Keratinocyte (primary cell): ENCODE results near the gene ADARB2. TPM values are rescaled to one million over a fixed set of nuclear protein-coding genes. Genes with fewer than 3 reads are reported as not detected.

Source experiments
- DNase-seq: peaks from one replicate; pipeline ENCODE4 v3.0.0-alpha.2; 2011; ENCODE audit warnings: low read depth, missing footprints, low spot score
- FAIRE-seq: peaks from 2 replicates; lab custom pipeline; 2011; peaks lifted over from hg19 to GRCh38; lab: Jason Lieb, UNC
- H2AFZ ChIP-seq: 2 replicates; pipeline ENCODE4 v1.6.0; 2012; ENCODE audit warnings: low read length, control low read depth, inconsistent platforms; ENCODE audit not compliant: control insufficient read depth
- H3K27ac ChIP-seq: 2 replicates; pipeline ENCODE4 v1.5.1; 2011; ENCODE audit warnings: low read length; ENCODE audit not compliant: control insufficient read depth, insufficient read depth
- H3K27me3 ChIP-seq: 3 replicates; pipeline ENCODE4 v1.6.0; 2011; ENCODE audit warnings: low read length; ENCODE audit not compliant: control insufficient read depth, insufficient read depth; ENCODE audit errors: extremely low read depth
- H3K36me3 ChIP-seq, 2 experiments: 2 replicates in 1 of 2; 3 replicates in 1 of 2; pipeline ENCODE4 v1.5.1; 2011; ENCODE audit warnings: low read length in 2 of 2, mild to moderate bottlenecking in 1 of 2; ENCODE audit not compliant: control insufficient read depth in 2 of 2, insufficient read depth in 2 of 2; ENCODE audit errors: extremely low read depth in 1 of 2
- H3K4me1 ChIP-seq: 3 replicates; pipeline ENCODE4 v1.5.1; 2011; ENCODE audit warnings: low read length; ENCODE audit not compliant: control insufficient read depth, insufficient read depth; ENCODE audit errors: extremely low read depth
- H3K4me2 ChIP-seq: 3 replicates; pipeline ENCODE4 v1.6.0; 2011; ENCODE audit warnings: low read depth, low read length; ENCODE audit not compliant: control insufficient read depth, insufficient read depth; ENCODE audit errors: extremely low read depth
- H3K4me3 ChIP-seq, 3 experiments: fragments of 200-600 bp in 1 of 3; sonication (generic) in 1 of 3; 2 replicates in 2 of 3; 3 replicates in 1 of 3; pipeline ENCODE4 v1.5.1; 2011 to 2016; ENCODE audit warnings: low read length in 3 of 3, mild to moderate bottlenecking in 3 of 3, control low read depth in 2 of 3, inconsistent platforms in 1 of 3, low read depth in 1 of 3, mixed read lengths in 1 of 3, mixed run types in 1 of 3, moderate library complexity in 1 of 3; ENCODE audit not compliant: control insufficient read depth in 2 of 3, insufficient read depth in 2 of 3; ENCODE audit errors: extremely low read depth in 1 of 3
- H3K79me2 ChIP-seq: 2 replicates; pipeline ENCODE4 v1.6.0; 2012; ENCODE audit warnings: low read length; ENCODE audit not compliant: control insufficient read depth, insufficient read depth
- H3K9ac ChIP-seq: 3 replicates; pipeline ENCODE4 v1.6.0; 2011; ENCODE audit warnings: low read length; ENCODE audit not compliant: control insufficient read depth, insufficient read depth; ENCODE audit errors: extremely low read depth
- H3K9me1 ChIP-seq: 3 replicates; pipeline ENCODE4 v1.6.0; 2011; ENCODE audit warnings: low read length; ENCODE audit not compliant: control insufficient read depth, insufficient read depth; ENCODE audit errors: extremely low read depth
- H3K9me3 ChIP-seq: 2 replicates; pipeline ENCODE4 v1.5.1; 2012; ENCODE audit warnings: low read depth, low read length; ENCODE audit not compliant: control insufficient read depth
- H4K20me1 ChIP-seq: 3 replicates; pipeline ENCODE4 v1.6.0; 2011; ENCODE audit warnings: low read length; ENCODE audit not compliant: control insufficient read depth, insufficient read depth; ENCODE audit errors: extremely low read depth
- EZH2 ChIP-seq: IDR thresholded peaks from one replicate; pipeline ENCODE4 v1.6.1; 2012; ENCODE audit warnings: inconsistent platforms, mild to moderate bottlenecking, low read length, moderate library complexity
- dilution Hi-C: fragments of 300-500 bp; cut with MboI; formaldehyde crosslinking; loops from one replicate; pipeline ENCODE4 v1.7.0; 2020; ENCODE audit warnings: low sequenced_read_pairs; ENCODE audit not compliant: extremely low pct_ligation_motif_present
- polyA plus RNA-seq, 5 experiments: library from polyadenylated mRNA; depleted of rRNA in 3 of 5; stranded (reverse) in 3 of 5; stranded (forward) in 1 of 5; unstranded in 1 of 5; fragments of >200 nt; gene quantifications; 1 replicate in 1 of 5; 2 replicates in 3 of 5; 3 replicates in 1 of 5; pipeline versions ENCODE4 v1.2.1 to v1.2.3, GENCODE V29; 2011 to 2012; ENCODE audit warnings: missing spikeins in 2 of 5, low read depth in 1 of 5, low replicate concordance in 1 of 5
- TF ChIP-seq, protein P1 (sequence below), 3 experiments: IDR thresholded peaks in 1 of 3; conservative IDR thresholded peaks in 1 of 3; optimal IDR thresholded peaks in 1 of 3; 2 replicates in 2 of 3; 3 replicates in 1 of 3; pipeline versions ENCODE3 to v1.5.1; 2011; ENCODE audit warnings: low read length in 3 of 3, mild to moderate bottlenecking in 3 of 3, moderate library complexity in 2 of 3, control low read depth in 1 of 3, inconsistent platforms in 1 of 3; ENCODE audit not compliant: insufficient read depth in 2 of 3; ENCODE audit errors: extremely low read depth in 1 of 3

The ADARB2 gene
- polyA plus RNA-seq, 1 donor (not counting 4 experiments of a cell fraction or from before 2014, with no cell fraction given) = not detected

DNA sequence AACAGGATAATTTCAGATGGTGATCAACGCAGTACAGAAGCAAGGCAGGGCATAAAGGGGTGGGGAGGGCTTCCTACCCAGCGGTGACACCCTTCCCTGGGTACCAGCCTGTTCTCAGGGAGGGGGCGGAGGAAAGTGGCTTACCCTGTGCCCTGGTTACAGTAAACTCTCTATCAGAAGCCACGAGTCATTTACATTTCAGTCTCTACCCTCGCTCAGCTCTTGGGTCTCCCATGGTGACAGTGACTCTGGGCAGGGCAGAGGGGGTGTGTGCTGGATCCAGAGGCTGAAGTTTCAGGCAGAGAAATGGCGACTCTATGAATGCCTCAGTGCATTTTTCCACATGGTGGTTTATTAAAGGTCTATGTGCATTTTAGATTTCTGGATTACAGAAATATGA lies 107.0 kb downstream of the ADARB2 start:
- Histone ChIP-seq H3K36me3 (no peaks in the 10 kb centered on the region), H3K9ac (no peak overlapping the region), H3K9me1 (no peaks in the 10 kb centered on the region), H4K20me1 (no peaks in the 10 kb centered on the region), H3K79me2 (no peaks in the 10 kb centered on the region), H2AFZ (no peak overlapping the region), H3K9me3 (peaks cover 13% of the 10 kb centered on the region), H3K4me1 (no peaks in the 10 kb centered on the region), H3K27me3 (no peaks in the 10 kb centered on the region), H3K27ac (no peak overlapping the region), H3K4me2 (no peak overlapping the region), H3K4me3 (no peak overlapping the region)
- FAIRE-seq (no peak), DNase-seq (no peak)
- dilution Hi-C loops = no loop called here
- no peak for TF ChIP-seq EZH2

DNA sequence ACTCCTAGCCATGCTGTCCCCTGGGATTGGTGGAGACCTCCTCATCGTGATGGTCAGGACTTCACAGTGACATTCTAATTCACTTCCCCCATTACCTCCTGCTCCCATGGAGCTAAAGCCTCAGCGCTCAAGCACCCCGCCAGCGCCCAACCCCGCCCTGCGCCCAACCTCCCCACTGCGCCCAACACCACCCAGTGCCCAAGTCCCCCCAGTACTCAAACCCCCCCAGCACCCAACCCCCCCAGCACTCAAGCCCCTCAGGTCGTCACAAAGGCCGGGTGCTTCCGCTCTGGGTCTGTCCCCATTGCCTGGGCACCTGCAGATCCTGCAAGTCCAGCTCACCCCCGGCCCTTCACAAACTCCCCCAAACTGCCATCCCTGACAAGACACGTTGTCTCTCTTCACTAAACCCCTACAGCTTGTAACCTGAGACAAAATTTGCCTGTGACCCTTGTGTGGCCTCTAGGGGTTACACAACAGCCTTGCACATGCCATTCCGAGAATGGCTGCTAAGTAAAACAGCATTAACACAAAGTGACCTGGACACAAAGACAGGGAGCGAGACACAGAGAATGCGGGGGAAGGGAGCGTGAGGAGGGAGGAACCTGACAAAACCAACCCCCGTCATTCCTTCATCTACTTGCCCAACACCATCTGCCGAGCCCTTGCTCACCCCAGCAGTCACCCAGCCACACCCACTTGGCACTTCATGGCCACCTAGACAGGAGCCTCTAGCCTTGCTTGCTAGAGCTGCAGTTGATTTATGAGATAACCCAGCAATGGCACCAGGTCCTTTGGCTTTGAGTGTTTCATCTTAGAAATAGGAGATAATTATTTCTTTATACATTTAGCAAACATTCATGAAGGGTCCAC lies 107.8 kb downstream of the ADARB2 start:
- Histone ChIP-seq H2AFZ (no peak overlapping the region), H3K9me1 (no peaks in the 10 kb centered on the region), H4K20me1 (no peaks in the 10 kb centered on the region), H3K36me3 (no peaks in the 10 kb centered on the region), H3K27ac (no peak overlapping the region), H3K4me2 (no peak overlapping the region), H3K9ac (no peak overlapping the region), H3K4me1 (no peaks in the 10 kb centered on the region), H3K79me2 (no peaks in the 10 kb centered on the region), H3K4me3 (no peak overlapping the region), H3K27me3 (no peaks in the 10 kb centered on the region), H3K9me3 (peaks cover 13% of the 10 kb centered on the region)
- FAIRE-seq (no peak), DNase-seq (no peak)
- TF ChIP-seq, protein P1, sequence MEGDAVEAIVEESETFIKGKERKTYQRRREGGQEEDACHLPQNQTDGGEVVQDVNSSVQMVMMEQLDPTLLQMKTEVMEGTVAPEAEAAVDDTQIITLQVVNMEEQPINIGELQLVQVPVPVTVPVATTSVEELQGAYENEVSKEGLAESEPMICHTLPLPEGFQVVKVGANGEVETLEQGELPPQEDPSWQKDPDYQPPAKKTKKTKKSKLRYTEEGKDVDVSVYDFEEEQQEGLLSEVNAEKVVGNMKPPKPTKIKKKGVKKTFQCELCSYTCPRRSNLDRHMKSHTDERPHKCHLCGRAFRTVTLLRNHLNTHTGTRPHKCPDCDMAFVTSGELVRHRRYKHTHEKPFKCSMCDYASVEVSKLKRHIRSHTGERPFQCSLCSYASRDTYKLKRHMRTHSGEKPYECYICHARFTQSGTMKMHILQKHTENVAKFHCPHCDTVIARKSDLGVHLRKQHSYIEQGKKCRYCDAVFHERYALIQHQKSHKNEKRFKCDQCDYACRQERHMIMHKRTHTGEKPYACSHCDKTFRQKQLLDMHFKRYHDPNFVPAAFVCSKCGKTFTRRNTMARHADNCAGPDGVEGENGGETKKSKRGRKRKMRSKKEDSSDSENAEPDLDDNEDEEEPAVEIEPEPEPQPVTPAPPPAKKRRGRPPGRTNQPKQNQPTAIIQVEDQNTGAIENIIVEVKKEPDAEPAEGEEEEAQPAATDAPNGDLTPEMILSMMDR (optimal IDR thresholded peaks at IDR 0.05 in 1 of 3, IDR thresholded peaks at IDR 0.05 in 1 of 3, conservative IDR thresholded peaks at IDR 0.05 in 1 of 3; ENCODE audit: extremely low read depth in 1 of 3, insufficient read depth in 2 of 3, low read length in 3 of 3) = no peak
- no peak for TF ChIP-seq EZH2
- dilution Hi-C loops = no loop called here
